Sigmoid colon (tissue), 7 donors: Measurements from ENCODE around the gene PRTG. TPM values are rescaled to one million over a fixed set of nuclear protein-coding genes. Genes with fewer than 3 reads are reported as not detected.

Experiments used
- DNase-seq: peaks from one replicate; pipeline ENCODE4 v3.0.0-alpha.2; 2019
- H3K27ac ChIP-seq, 4 donors: fragments of 200-600 bp; sonication (generic); one replicate each; pipeline ENCODE4 v1.5.1; 2016 to 2019; ENCODE audit warnings: mild to moderate bottlenecking in 1 of 4
- H3K27me3 ChIP-seq, 3 donors: fragments of 200-600 bp; sonication (generic); one replicate each; pipeline ENCODE4 v1.5.1; 2019; ENCODE audit warnings: mild to moderate bottlenecking in 1 of 3
- H3K36me3 ChIP-seq, 4 donors: fragments of 200-600 bp; sonication (generic); one replicate each; pipeline ENCODE4 v1.5.1; 2016 to 2019
- H3K4me1 ChIP-seq, 4 donors: fragments of 200-600 bp; sonication (generic); one replicate each; pipeline ENCODE4 v1.5.1; 2017 to 2019
- H3K4me3 ChIP-seq, 4 donors: fragments of 200-600 bp; sonication (generic); one replicate each; pipeline ENCODE4 v1.5.1; 2017 to 2019; ENCODE audit warnings: mild to moderate bottlenecking in 2 of 4, moderate library complexity in 1 of 4
- H3K9me3 ChIP-seq, 4 donors: fragments of 200-600 bp in 3 of 4; sonication (generic) in 3 of 4; one replicate each; pipeline versions ENCODE4 v1.5.1 to v1.6.1; 2013 to 2019
- EP300 ChIP-seq, 4 donors: sonication (generic); formaldehyde crosslinking; IDR thresholded peaks; one replicate each; pipeline ENCODE4 v1.6.1; 2017; ENCODE audit warnings: antibody characterized with exemption in 4 of 4
- POLR2A ChIP-seq, 2 donors: fragments of 450-650 bp; IDR thresholded peaks; one replicate each; pipeline ENCODE4 v1.6.1; 2016; ENCODE audit warnings: antibody characterized with exemption in 2 of 2, mild to moderate bottlenecking in 2 of 2, moderate library complexity in 2 of 2
- POLR2AphosphoS5 ChIP-seq, 4 donors: sonication (generic); formaldehyde crosslinking; IDR thresholded peaks; one replicate each; pipeline ENCODE4 v1.6.1; 2017; ENCODE audit warnings: antibody characterized with exemption in 4 of 4
- WGBS, 2 donors: extraction: QIAGEN DNeasy Blood & Tissue Kit; methylation state at CpG; one replicate each; pipeline ENCODE4 v1.1.7; 2013; 5-methylcytosine and 5-hydroxymethylcytosine counted together
- intact Hi-C: fragments of 100-400 bp; cut with DNase I; formaldehyde crosslinking; loops from one replicate; pipeline ENCODE4 v1.15.1; 2023
- polyA plus RNA-seq, 3 donors: library from polyadenylated mRNA; stranded (reverse); fragments of 200-250 nt; gene quantifications; one replicate each; pipeline ENCODE4 v1.2.3, GENCODE V29; 2013
- small RNA-seq, 3 donors: library from RNA; depleted of rRNA; stranded (forward); fragments of <200 nt; gene quantifications; one replicate each; pipeline ENCODE3, GENCODE V24; 2016
- total RNA-seq, 4 donors: library from RNA; depleted of rRNA; stranded (reverse); fragments of >200 nt; gene quantifications; one replicate each; pipeline ENCODE4 v1.1.0, GENCODE V29; 2016
- TF ChIP-seq, protein P1 (sequence below), 4 experiments: fragments of 450-650 bp in 3 of 4; fragments of 200-600 bp in 1 of 4; IDR thresholded peaks; one replicate each; pipeline ENCODE4 v1.5.1; 2016 to 2019; ENCODE audit warnings: antibody characterized with exemption in 4 of 4, mild to moderate bottlenecking in 3 of 4, moderate library complexity in 2 of 4
- donor health status: healthy with polysubstance abuse.
- donor health status: Bipolar disorder and iron deficiency.
- donor health status: healthy.

PRTG gene
- total and polyA plus RNA-seq, 7 donors, result 0.42 to 5.3 (median 2.1) TPM; not detected in 2

GRCh38 chr15:55573224-55573623 lies 169.7 kb downstream of the PRTG start:
- no peak for DNase-seq
- no peaks in the 10 kb centered on the region for H3K4me1 ChIP-seq
- intact Hi-C loops, result no loop called here
- H3K9me3 ChIP-seq, result no peaks in the 10 kb centered on the region
- no peak overlapping the region for H3K4me3 ChIP-seq
- no peak overlapping the region for H3K27ac ChIP-seq
- TF ChIP-seq, protein P1, sequence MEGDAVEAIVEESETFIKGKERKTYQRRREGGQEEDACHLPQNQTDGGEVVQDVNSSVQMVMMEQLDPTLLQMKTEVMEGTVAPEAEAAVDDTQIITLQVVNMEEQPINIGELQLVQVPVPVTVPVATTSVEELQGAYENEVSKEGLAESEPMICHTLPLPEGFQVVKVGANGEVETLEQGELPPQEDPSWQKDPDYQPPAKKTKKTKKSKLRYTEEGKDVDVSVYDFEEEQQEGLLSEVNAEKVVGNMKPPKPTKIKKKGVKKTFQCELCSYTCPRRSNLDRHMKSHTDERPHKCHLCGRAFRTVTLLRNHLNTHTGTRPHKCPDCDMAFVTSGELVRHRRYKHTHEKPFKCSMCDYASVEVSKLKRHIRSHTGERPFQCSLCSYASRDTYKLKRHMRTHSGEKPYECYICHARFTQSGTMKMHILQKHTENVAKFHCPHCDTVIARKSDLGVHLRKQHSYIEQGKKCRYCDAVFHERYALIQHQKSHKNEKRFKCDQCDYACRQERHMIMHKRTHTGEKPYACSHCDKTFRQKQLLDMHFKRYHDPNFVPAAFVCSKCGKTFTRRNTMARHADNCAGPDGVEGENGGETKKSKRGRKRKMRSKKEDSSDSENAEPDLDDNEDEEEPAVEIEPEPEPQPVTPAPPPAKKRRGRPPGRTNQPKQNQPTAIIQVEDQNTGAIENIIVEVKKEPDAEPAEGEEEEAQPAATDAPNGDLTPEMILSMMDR (IDR thresholded peaks at IDR 0.05), result no peak
- TF ChIP-seq EP300 (IDR thresholded peaks at IDR 0.05) (no peak), POLR2A (IDR thresholded peaks at IDR 0.05) (no peak), POLR2AphosphoS5 (IDR thresholded peaks at IDR 0.05) (no peak)
- H3K36me3 ChIP-seq, result no peaks in the 10 kb centered on the region
- H3K27me3 ChIP-seq, result no peaks in the 10 kb centered on the region

DNA sequence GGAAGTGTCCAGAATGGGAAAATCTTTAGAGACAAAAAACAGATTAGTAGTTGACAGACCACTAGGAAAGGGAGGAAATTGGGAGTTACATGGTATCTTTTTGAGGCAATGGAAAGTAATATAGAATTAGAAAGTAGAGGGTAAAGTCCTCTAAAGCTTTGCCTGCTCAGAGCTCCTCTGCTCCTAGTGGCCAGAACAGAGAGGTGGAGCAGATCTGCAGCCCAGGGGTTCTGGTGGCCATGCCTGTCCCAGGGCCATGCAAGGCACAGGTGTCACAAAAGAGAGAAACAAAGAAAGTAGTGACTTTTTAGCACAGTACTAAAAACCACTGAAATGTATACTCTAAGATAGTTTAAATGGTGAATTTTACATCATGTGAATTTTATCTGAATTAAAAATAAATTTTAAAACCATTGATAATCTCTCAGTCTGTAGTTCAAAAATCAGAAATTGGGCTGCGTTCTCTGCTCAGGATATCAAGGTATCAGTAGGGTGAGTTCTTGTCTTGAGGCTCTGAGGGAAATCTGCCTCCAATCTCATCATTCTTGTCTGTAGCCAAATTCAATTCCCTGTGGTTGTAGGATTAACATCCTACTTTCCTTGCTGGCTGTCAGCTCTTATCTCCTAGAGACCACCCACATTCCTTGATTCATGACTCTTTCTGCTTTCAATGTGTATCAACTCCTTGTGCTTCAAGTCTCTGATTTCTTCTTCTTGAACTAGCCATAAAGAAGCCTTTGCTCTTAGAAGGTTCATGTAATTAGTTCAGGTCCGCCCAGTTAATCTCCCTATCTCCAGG lies 178.4 kb downstream of the PRTG start:
- intact Hi-C loops, result no loop called here
- WGBS, 2 donors, result 85 to 94% methylated on average over 2 of the region's 2 CpGs

GRCh38 chr15:55562601-55563000 lies 180.4 kb downstream of the PRTG start:
- Histone ChIP-seq H3K36me3 (no peaks in the 10 kb centered on the region), H3K4me3 (no peak overlapping the region), H3K4me1 (no peaks in the 10 kb centered on the region), H3K27ac (no peak overlapping the region), H3K27me3 (no peaks in the 10 kb centered on the region), H3K9me3 (peaks cover 0 to 5% (median 0%) of the 10 kb centered on the region in 4 donors)
- no peak for DNase-seq
- intact Hi-C loops, result no loop called here
- TF ChIP-seq EP300 (IDR thresholded peaks at IDR 0.05) (no peak), POLR2A (IDR thresholded peaks at IDR 0.05) (no peak), POLR2AphosphoS5 (IDR thresholded peaks at IDR 0.05) (no peak)
- TF ChIP-seq, protein P1 (IDR thresholded peaks at IDR 0.05), result no peak
- 75 to 89% methylated on average over 3 of the region's 3 CpGs for WGBS, 2 donors

More for the DNA sequence above, 178.4 kb downstream of the PRTG start:
- H3K9me3 ChIP-seq, result peaks cover 0 to 5% (median 0%) of the 10 kb centered on the region in 4 donors
- H3K27ac ChIP-seq, result no peak overlapping the region
- H3K27me3 ChIP-seq, result no peaks in the 10 kb centered on the region
- DNase-seq, result no peak
- H3K4me3 ChIP-seq, result no peak overlapping the region
- no peaks in the 10 kb centered on the region for H3K4me1 ChIP-seq
- TF ChIP-seq POLR2AphosphoS5 (IDR thresholded peaks at IDR 0.05) (no peak), EP300 (IDR thresholded peaks at IDR 0.05) (no peak)
- TF ChIP-seq, protein P1 (IDR thresholded peaks at IDR 0.05), result no peak
- no peaks in the 10 kb centered on the region for H3K36me3 ChIP-seq

Small RNA genes lying within 50 kb of the gene (small RNA-seq; reads per million reads assigned to genes)
- 0 reads per million in 3 donors for gene AC009997.1

Other genes starting within 250 kb of the PRTG start
- 1 to 10 TPM in 3 of 4 donors, under 1 TPM in 1; 0.99 to 2.1 (median 1.4) TPM for gene DNAAF4, start 234.9 kb downstream of the PRTG start, total RNA-seq
- 1 to 10 TPM in 2 of 3 donors, under 1 TPM in 1; 0.92 to 1.8 (median 1.1) TPM for gene DNAAF4, start 234.9 kb downstream of the PRTG start, polyA plus RNA-seq
- 10 to 100 TPM; 14.5 to 20.7 (median 18.6) TPM for gene PYGO1, start 154.8 kb downstream of the PRTG start, total RNA-seq
- under 1 TPM; under 0.01 to 0.85 (median 0.23) TPM for gene PYGO1, start 154.8 kb downstream of the PRTG start, polyA plus RNA-seq